GM19351 (cell line): ENCODE results near the gene MAPKAP1.

Source experiments
- ATAC-seq: cut with Tn5 transposase; IDR thresholded peaks from one replicate; pipeline ENCODE4 v1.9.1; 2021; ENCODE audit warnings: mild to moderate bottlenecking, moderate library complexity; ENCODE audit not compliant: unreplicated experiment

MAPKAP1 gene

DNA sequence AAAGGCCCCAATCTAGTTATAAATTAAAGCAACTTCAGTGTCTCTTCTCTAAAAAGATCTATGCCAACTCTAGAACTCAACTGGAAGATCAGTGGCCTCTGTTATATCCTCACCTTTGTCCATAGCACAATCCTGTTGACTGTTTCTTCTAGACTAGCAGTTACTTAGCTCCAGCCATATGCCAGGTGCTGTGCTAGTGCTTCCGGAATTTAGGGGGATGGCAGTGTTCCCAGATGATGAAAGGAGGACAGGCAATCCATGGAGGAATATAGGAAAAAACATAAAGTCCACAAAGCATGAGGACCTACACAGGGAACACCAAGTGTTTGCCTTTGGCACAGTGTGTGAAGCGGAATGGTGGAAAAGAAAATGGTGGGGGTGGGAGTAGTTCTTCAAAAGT lies 214.3 kb downstream of the MAPKAP1 start:
- no peak for ATAC-seq

DNA sequence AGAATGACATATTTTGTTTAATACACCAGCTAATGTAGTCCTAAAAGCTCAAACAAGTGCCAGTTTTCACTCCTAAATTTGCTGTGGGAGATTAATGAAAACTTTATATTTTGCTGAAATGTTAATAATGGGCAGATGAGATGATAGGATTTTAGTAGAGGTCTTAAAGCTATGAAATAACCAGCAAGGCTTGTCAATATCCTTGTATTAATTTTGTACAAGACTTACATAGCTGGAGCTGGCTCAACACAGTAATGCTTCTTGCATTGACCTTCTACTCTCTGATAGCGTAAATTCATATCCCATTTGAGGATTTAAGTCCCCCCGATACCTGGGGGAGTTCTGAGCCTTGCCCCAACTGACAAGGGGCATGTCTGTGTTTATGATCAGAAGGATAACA lies 219.2 kb downstream of the MAPKAP1 start:
- ATAC-seq, result no peak

DNA sequence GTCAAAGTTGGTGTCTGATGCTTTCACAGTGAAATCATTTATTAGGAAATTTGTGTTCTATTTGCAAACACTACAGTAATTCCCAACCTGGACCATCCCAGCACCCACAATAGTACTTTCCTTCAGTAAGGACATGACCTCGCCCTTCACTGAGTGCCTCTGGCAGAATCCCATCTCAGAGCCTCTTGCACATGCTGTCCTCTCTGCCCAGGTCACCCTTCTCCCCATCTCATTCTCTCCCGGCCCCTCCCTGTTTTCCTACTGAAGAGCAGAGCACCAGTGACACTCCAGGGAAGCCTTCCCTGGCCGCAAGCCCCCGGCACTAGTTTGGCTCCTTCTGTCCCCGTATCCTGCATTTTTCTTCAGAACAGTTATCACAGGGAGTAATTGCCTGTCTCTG lies 220.4 kb downstream of the MAPKAP1 start:
- ATAC-seq, result no peak

DNA sequence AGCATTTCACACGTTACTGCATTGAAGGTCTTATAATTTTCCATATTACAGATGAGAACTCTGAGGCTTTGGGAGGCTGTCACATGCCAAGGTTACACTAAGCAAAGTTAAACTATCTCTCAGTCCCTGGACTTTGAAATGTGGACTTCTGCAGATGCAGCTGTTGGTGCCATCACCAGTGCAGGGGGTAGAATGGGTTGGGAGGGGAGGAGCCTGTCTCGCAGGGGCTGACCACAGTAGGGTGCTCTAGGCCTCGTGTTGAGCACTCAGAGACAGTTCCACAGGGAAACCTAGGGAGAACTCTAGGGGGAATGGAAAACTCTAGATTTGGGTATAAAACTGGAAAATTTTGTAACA lies 220.9 kb downstream of the MAPKAP1 start:
- ATAC-seq, result no peak

DNA sequence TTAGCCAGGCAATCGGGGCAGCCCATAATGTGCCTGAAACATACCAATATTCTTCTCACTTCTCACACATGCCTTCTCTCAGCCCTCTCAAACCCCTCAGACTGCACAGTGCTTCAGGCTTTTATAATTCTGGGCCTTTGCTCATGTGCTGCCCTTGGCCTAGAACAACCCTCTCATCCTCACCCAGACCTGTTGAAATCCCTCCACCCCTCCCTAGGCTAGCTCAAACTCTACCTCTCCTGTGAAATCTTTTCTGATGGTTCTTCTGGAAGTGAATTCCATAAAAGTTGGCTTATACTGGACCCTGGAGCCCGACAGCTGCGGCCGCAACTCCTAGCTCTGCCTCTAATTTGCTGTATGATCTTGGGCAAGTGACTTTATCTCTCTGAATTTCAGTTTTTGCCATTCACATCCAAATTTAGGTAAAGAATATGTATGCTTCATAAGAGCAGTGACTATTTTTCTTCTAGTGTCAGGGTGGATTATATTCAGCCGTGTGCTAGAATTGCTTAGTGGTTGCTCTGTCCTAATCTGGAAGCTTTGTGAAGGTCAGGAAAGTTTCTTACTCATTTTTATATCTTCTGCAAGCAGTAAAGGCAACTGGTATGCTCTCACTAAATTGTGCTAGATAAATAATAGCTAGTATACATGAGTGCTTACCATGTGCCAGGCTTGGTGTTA lies 221.4 kb downstream of the MAPKAP1 start:
- no peak for ATAC-seq

DNA sequence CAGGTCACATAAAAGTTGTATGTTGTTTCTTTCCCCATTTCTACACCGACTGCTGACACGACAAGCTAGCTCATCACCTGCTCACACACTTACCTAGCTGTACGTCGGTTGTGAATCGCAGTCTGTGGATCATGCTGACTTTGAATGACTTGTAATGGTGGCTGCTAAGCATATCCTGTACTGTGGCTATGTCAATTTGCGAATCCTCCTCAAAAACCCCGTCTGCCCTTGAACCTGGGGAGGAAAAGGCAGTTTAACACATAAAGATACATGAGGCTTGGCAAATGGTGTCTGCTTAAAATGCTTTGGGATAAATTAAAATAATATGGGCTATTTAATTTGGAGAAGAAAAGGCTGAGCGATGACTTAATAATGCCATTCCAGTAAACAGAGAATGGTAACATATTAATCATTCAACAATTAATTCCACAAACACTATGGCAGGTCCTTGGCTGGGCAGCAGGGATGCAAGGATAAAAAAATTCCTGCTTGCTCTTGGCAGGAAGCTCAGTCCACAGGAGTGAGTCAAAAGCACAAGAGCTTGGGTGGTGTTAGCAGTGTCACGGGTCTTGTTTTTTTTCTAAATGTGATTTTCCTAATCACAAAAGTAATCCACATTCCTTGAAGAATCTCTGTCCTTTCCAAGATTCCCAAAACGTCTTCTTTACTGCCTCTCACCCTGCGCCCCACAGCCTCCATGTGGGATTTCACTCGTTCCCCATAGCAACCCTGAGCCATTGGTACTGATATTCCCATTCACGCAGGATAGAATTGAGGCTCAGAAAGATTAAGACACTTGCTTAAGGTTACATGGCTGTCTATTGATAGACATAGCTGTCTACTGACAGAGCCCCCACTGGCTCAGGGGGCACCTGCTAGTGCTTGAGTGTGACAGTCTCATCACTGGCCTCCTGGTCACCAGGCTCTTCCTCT lies 222.4 kb downstream of the MAPKAP1 start:
- ATAC-seq, result no peak

DNA sequence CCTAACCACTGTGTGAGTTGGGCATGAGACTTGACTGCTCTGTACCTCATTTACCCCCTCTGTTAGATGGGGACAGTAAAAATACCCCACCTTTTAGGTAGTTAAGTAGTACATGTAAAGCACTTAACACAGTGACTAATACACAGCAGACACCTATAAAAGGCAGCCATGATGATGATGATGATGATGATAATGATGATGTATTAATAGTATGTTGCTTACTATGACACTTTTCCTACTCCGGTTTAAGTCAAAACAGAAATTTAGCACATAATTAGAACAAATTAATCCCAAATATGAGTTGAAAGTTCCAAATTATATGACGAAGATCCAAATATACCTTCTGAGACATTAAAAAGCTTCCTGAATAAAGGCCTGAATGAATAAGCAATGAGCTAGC lies 223.3 kb downstream of the MAPKAP1 start:
- ATAC-seq, result no peak

DNA sequence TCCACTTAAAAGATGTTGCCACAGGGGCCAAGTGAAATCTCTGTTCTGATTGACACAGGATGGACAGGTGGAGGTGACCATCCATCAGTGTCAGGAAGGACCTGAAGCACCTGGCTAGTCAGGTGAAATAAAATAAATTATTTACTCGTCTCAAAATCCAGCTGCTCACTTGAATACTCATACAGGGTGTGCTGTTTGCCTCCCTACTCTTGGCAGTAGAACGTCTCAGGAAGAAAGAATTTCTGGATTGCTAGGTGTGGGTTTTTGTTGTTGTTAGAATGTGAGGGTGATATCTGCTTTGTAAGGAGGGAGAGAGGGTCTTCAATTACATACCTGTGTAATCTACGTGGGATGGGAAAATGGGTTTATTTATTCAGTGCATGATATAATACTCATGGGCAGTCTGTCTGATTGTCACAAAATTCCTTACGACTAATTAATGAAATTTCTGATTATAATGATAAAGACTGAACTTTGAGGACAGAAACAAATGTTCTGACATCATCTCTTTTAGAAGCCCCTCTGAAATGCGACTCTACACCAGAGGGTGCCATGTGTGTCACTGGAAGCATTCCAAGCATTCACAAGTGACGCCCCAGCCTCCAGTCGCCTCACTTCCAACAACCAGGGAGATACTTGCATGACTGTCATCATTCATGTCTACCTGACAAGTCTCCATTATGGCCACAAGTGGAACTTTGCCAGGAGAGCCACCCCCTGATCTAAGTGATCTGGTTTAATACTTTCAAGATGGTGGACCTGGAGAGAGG lies 227.0 kb downstream of the MAPKAP1 start:
- no peak for ATAC-seq

DNA sequence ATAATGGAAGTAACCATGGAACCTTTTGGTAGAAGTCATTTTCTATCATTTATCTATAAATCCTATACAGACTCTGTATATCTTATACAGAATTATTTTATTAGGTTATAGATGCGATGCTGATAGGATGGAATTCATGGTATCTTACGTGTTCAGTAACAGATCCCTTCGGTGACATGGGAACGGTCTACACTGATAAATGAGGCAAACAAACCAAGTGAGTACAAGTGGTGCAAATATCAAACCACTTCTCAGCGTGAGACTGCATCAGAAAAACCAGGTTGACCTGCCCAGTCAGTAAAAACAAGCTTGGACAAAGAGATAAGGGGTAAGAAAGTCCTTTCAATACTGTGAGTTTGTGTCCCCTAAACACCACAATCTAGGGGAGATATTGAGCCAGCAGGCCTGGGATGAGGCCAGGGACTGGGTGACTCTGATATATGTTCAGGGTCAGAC lies 229.9 kb downstream of the MAPKAP1 start:
- ATAC-seq, result no peak

DNA sequence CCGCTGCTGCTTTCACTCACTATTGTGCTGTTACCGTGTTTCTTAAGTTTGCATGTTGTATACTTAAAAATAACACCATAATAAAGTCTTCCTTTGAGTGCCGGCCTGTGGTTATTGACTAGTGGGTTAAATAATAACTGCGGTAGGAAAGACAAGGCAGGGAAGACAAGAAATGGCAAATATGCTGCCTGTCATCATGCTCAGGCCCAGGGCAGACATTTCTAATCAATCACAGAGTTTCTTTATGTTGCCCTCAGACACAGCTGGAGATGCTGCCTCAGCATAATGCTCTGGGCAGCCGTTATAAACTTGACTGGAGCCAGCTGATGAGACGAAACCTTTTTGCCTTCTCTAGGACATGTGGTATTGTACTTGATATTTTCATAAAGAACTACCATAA lies 230.4 kb downstream of the MAPKAP1 start:
- ATAC-seq, result no peak

DNA sequence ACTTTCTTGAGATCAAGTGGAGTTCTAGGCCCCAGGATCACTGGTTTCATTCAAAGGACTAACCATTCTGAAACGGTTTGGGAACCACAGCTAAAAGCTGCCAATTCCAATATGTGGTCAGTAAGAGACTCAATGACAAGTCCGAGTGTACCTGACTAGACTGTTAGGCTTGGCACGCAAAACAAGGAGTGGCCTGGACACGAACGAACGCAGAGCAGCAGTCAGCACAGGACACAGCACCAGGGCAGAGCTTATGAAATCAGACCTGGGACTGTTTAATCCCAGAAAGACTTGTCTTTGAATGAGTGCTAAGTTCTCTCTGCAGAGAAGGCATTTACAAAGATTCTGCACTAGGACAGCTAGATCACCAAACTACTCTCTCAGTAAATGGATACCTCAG lies 231.6 kb downstream of the MAPKAP1 start:
- no peak for ATAC-seq

DNA sequence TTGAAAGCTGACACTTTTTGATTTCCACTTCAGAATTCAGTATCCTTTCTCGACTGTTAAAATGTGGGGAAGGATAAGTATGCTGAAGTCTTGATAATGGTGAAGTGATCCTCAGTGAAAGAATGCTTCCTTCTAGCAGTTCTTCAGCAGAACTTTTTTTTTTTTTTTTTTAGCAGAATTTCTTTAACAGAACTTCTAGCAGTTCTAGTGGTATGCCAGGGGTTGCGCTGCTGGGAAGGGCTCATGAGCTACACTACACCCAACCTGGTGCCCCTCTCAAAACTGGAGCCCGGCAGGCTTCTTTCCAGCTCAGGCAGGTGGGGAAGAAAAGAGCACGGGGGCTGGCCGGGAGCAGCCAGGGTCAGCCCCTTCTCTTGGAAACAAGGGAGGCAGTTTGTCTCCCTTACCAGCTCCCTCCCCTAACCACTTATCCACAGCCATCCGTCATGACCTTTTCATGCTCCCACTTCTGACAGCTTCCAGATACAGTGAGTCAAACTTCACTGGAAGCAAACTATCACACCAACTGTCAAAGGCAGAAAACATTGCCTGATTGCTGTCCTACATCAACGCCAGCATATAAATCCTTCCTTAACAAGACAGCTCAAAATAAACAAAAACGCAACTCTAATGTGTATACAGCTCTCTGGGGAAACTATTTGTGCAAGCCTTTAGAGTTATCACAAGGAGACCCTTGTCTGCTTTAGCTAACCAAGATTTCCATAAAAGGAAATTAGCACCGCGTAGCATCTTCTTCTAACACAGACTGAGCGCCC lies 233.9 kb downstream of the MAPKAP1 start:
- ATAC-seq, result no peak

DNA sequence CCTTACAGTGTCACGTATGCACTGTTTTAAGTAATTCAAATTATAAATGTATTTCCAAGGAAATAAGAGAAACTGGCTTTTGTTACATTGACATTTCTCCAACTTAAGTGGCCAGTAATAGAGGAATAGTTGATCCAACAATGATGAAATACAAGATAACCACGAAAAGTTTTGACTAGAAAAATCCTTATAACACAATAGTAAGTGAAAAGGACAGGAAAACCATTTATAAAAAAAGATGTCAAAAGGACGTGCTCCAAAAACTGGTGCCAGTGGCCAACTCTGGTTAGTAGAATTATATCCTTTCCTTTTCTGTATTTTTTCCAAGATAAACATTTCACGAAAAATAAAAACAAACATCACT lies 234.5 kb downstream of the MAPKAP1 start:
- ATAC-seq, result no peak

DNA sequence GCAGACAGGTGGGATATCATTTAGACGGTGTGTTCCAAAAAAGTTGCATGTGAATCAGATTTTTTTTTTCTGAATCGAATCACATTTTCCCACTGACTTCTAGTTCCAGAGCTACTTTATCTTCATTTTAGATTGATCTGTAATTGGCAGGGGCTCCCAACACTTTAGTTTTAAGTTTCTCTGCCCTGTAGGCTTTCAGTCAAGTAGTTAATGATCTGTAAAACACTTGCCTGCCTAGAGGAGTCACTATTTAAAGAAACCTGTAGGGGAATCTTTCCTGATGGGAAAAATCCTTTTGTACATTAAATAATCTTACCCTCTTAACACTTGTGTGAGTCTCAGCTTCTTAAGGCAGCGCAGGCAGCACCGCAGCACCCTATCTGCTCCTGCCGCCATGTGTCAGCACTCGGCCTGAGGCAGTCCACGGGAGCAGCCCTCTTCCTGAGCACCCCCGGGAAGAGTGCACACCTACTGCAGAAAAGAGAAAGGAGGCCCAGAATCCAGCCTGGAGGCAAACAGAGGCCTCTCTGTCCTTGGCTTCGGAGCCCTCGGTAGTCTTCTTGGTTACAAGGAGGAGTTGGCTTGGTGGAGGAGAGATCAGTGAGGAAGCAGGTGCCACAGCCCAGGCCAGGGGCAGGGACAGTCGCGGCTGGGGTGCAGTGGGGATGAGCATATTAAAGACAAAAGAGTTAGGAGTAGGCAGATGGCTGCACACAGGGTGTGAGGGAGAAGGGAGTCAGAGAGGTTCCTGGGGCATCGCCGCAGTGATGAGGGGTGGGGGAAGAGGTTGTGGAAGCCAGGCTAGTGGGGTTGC lies 236.0 kb downstream of the MAPKAP1 start:
- ATAC-seq, result no peak

DNA sequence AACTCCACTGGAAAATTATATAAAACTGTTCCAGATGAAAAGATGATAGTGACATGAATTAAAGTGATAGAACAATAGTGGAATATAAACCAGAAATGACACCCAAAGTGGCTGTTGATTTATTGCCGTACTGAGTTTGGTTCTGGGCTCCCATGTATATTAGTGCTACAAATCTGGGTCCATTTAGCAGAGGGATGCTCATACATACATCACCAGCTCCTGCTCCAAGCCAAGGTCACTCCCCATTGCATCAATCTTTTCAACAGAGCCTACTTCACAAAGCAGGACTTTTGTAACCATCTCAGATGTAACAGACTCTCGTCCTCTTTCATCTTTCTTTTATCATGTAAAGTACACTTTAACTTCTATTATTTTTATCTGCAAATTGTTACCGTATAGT lies 236.8 kb downstream of the MAPKAP1 start:
- ATAC-seq, result no peak

DNA sequence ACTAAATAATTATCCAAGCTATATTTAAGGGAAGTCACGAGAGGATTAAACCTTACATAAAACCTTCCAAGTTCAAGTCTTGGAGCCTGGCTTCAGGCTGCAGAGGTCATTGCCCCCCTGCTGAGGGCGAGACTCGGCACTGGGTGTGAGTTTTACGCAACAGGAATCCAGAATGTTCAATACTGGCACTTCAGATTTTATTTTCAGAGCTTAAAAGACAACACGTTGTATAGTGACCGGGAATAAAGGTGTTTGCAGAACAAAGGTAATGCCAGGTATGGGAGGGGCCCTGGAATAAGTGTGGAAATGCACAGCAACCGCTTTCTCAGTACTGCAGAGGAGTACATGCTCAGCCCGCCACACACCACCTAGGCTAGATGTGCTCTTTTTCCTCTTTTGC lies 238.4 kb downstream of the MAPKAP1 start:
- no peak for ATAC-seq

DNA sequence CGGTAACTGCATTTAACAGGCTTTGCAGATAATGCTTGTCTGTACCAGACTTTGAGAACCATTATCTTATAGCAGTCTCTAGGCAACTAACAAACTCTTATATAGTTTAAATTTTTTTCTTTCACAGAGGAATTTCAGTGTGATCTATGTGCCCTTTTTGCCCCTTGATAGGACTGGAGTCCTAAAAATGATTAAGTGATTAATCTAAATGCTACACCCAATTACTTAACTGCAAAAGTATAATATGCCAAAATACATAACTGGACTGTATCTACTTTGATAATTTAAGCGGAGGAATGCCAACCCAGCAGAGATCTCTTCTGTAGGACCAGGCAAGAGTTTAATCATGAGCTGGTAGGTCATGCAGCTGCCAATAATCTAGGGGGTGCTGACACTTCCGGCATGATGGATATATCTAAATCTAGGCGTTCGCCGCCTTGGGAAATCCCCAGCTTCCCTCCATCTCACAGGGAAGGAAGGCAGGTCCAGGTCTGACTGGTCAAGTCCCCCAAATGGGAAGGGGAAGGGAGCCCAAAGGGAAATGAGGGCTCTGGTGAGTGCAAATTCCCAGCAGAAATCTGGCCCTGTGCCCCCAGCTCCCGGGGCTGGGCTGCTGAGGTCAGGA lies 239.8 kb downstream of the MAPKAP1 start:
- no peak for ATAC-seq

DNA sequence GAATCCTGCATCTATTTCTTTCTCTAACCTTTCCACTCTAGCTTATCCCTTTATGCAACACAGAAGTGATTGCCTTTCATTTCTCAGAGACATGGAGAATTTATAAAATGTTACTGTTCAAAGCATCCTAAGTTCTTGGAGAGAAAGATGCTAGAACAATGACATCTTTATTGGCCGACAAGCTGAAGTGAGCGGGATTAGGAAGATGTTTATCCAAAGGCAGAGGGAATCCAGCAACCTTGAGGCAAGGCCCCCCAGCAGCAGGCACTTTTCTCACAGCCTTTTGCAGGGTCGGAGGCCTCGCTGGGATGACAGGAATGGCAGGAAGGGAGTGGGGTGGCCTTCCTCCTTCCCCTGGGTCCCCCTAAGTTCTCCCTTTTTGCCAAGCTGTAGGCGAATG lies 240.6 kb downstream of the MAPKAP1 start:
- ATAC-seq, result no peak

DNA sequence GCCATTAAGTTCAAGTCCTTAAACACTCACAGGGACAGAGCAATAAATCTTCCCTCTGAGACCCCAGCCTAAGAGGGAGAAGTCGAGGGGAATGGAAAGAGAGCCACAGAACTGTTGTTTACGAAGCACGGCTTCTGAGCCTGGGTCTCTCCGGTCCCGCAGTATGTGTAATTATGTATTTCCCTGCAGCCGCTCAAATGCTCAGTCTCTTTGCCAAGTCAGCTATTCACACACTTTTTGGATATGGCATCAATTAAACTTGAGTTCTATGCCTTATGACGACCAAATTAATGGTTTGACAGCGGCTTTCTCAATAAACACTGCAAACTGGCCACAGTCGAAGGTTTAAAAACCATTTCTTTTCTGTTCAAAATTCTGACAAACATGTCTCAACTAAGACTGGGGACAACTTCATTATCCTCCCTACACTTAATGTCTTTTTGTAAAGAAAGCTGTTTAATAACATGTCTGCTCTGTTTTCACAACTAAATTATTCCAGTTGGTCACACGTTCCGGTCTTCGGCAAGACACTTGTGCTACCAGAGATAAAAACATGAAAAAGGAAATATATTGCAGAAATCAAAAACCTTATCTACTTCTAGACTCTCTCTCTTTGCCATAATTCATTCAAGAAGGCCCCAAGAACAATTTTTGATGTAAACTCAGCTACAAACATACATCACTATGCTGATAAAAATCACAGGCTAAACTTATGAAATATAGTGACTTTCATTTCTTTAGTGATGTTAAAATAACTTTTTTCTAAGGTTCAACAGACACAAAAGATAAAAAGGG lies 242.2 kb downstream of the MAPKAP1 start:
- ATAC-seq, result no peak
